ENCODE results near the gene POLE2.

The POLE2 gene

GRCh38 chr14:49614196-49614595 lies 73.8 kb downstream of the POLE2 start:
- no peak overlapping the region for H2BK120ac ChIP-seq (ENCODE audit: low read depth, low read length)
- H3K4me1 ChIP-seq (ENCODE audit: control insufficient read depth, insufficient read depth, low read depth, low read length) = peaks cover 1% of the 10 kb centered on the region
- H3K27me3 ChIP-seq (ENCODE audit: control insufficient read depth in 1 of 2, insufficient read depth in 1 of 2, low read length in 2 of 2) = no peaks in the 10 kb centered on the region
- H2AK5ac ChIP-seq (ENCODE audit: low read length, severe bottlenecking) = no peak overlapping the region
- no peak overlapping the region for H3K9ac ChIP-seq (ENCODE audit: low read length)
- H3K4me2 ChIP-seq (ENCODE audit: low read length, poor library complexity, severe bottlenecking) = no peak overlapping the region
- H2AFZ ChIP-seq (ENCODE audit: low read depth, low read length) = no peak overlapping the region
- H3K14ac ChIP-seq (ENCODE audit: low read length in 2 of 2) = no peak overlapping the region
- H3K23ac ChIP-seq (ENCODE audit: low read length in 2 of 2) = no peak overlapping the region
- H3K4ac ChIP-seq (ENCODE audit: low read depth in 1 of 2, low read length in 2 of 2) = no peak overlapping the region
- H3K79me1 ChIP-seq (replicated peaks; ENCODE audit: low read length, poor library complexity, severe bottlenecking) = peaks cover 7% of the 10 kb centered on the region
- no peak overlapping the region for H3K4me3 ChIP-seq (ENCODE audit: insufficient read depth in 1 of 2, low read depth in 1 of 2, low read length in 2 of 2)
- WGBS = 100% methylated on average over 1 of the region's 2 CpGs
- no peak overlapping the region for H2BK12ac ChIP-seq (ENCODE audit: low read length in 2 of 2)
- no peak overlapping the region for H4K8ac ChIP-seq (ENCODE audit: low read length)
- no peak overlapping the region for H2BK5ac ChIP-seq (ENCODE audit: low read depth, low read length, poor library complexity, severe bottlenecking)
- no peak overlapping the region for H4K91ac ChIP-seq (ENCODE audit: low read length)
- no peak overlapping the region for H3K27ac ChIP-seq (ENCODE audit: low read length, poor library complexity, severe bottlenecking)
- DNase-seq = no peak
- H3K18ac ChIP-seq (ENCODE audit: low read depth in 1 of 2, low read length in 2 of 2) = no peak overlapping the region
- H3K36me3 ChIP-seq (ENCODE audit: control insufficient read depth in 1 of 2, insufficient read depth in 2 of 2, low read depth in 1 of 2, low read length in 2 of 2) = peaks cover 2 to 28% of the 10 kb centered on the region in 2 experiments
- no peak overlapping the region for H2BK15ac ChIP-seq (ENCODE audit: low read depth, poor library complexity, severe bottlenecking)
- H3K9me3 ChIP-seq (ENCODE audit: control insufficient read depth, low read length) = no peaks in the 10 kb centered on the region

- no peak overlapping the region for H3K23ac ChIP-seq (ENCODE audit: low read length in 2 of 2)
- H3K79me1 ChIP-seq (replicated peaks; ENCODE audit: low read length, poor library complexity, severe bottlenecking) = peaks cover 8% of the 10 kb centered on the region
- H3K4me3 ChIP-seq (ENCODE audit: insufficient read depth in 1 of 2, low read depth in 1 of 2, low read length in 2 of 2) = no peak overlapping the region
- H2BK120ac ChIP-seq (ENCODE audit: low read depth, low read length) = no peak overlapping the region
- no peak overlapping the region for H3K9ac ChIP-seq (ENCODE audit: low read length)
- no peaks in the 10 kb centered on the region for H3K4me1 ChIP-seq (ENCODE audit: control insufficient read depth, insufficient read depth, low read depth, low read length)
- no peak overlapping the region for H3K27ac ChIP-seq (ENCODE audit: low read length, poor library complexity, severe bottlenecking)
- H3K14ac ChIP-seq (ENCODE audit: low read length in 2 of 2) = no peak overlapping the region
- WGBS = 96% methylated on average over 8 of the region's 8 CpGs
- H3K4me2 ChIP-seq (ENCODE audit: low read length, poor library complexity, severe bottlenecking) = no peak overlapping the region
- H4K8ac ChIP-seq (ENCODE audit: low read length) = no peak overlapping the region
- DNase-seq = no peak
- H3K9me3 ChIP-seq (ENCODE audit: control insufficient read depth, low read length) = no peaks in the 10 kb centered on the region
- H2BK12ac ChIP-seq (ENCODE audit: low read length in 2 of 2) = no peak overlapping the region
- H3K36me3 ChIP-seq (ENCODE audit: control insufficient read depth in 1 of 2, insufficient read depth in 2 of 2, low read depth in 1 of 2, low read length in 2 of 2) = peaks cover 2 to 17% of the 10 kb centered on the region in 2 experiments
- no peak overlapping the region for H2AK5ac ChIP-seq (ENCODE audit: low read length, severe bottlenecking)
- H3K4ac ChIP-seq (ENCODE audit: low read depth in 1 of 2, low read length in 2 of 2) = no peak overlapping the region
- no peak overlapping the region for H2BK15ac ChIP-seq (ENCODE audit: low read depth, poor library complexity, severe bottlenecking)
- no peaks in the 10 kb centered on the region for H3K27me3 ChIP-seq (ENCODE audit: control insufficient read depth in 1 of 2, insufficient read depth in 1 of 2, low read length in 2 of 2)
- H2BK5ac ChIP-seq (ENCODE audit: low read depth, low read length, poor library complexity, severe bottlenecking) = no peak overlapping the region
- no peak overlapping the region for H2AFZ ChIP-seq (ENCODE audit: low read depth, low read length)
- H4K91ac ChIP-seq (ENCODE audit: low read length) = no peak overlapping the region
- H3K18ac ChIP-seq (ENCODE audit: low read depth in 1 of 2, low read length in 2 of 2) = no peak overlapping the region
These were observed 75.3 kb downstream of the POLE2 start for GRCh38 chr14:49612671-49613070.

GRCh38 chr14:49612251-49612650 lies 75.8 kb downstream of the POLE2 start:
- H2BK120ac ChIP-seq (ENCODE audit: low read depth, low read length) = no peak overlapping the region
- H2AK5ac ChIP-seq (ENCODE audit: low read length, severe bottlenecking) = no peak overlapping the region
- no peaks in the 10 kb centered on the region for H3K27me3 ChIP-seq (ENCODE audit: control insufficient read depth in 1 of 2, insufficient read depth in 1 of 2, low read length in 2 of 2)
- peaks cover 10% of the 10 kb centered on the region for H3K79me1 ChIP-seq (replicated peaks; ENCODE audit: low read length, poor library complexity, severe bottlenecking)
- no peak overlapping the region for H3K4me2 ChIP-seq (ENCODE audit: low read length, poor library complexity, severe bottlenecking)
- no peak overlapping the region for H2BK12ac ChIP-seq (ENCODE audit: low read length in 2 of 2)
- DNase-seq = no peak
- no peak overlapping the region for H4K8ac ChIP-seq (ENCODE audit: low read length)
- H3K9me3 ChIP-seq (ENCODE audit: control insufficient read depth, low read length) = no peaks in the 10 kb centered on the region
- no peak overlapping the region for H2BK5ac ChIP-seq (ENCODE audit: low read depth, low read length, poor library complexity, severe bottlenecking)
- H3K27ac ChIP-seq (ENCODE audit: low read length, poor library complexity, severe bottlenecking) = no peak overlapping the region
- H3K36me3 ChIP-seq (ENCODE audit: control insufficient read depth in 1 of 2, insufficient read depth in 2 of 2, low read depth in 1 of 2, low read length in 2 of 2) = peaks cover 2 to 17% of the 10 kb centered on the region in 2 experiments
- WGBS = 100% methylated on average over 2 of the region's 4 CpGs
- H3K4me3 ChIP-seq (ENCODE audit: insufficient read depth in 1 of 2, low read depth in 1 of 2, low read length in 2 of 2) = no peak overlapping the region
- H3K4me1 ChIP-seq (ENCODE audit: control insufficient read depth, insufficient read depth, low read depth, low read length) = no peaks in the 10 kb centered on the region
- no peak overlapping the region for H3K4ac ChIP-seq (ENCODE audit: low read depth in 1 of 2, low read length in 2 of 2)
- no peak overlapping the region for H3K18ac ChIP-seq (ENCODE audit: low read depth in 1 of 2, low read length in 2 of 2)
- H2AFZ ChIP-seq (ENCODE audit: low read depth, low read length) = no peak overlapping the region
- H3K23ac ChIP-seq (ENCODE audit: low read length in 2 of 2) = no peak overlapping the region
- no peak overlapping the region for H4K91ac ChIP-seq (ENCODE audit: low read length)
- H3K9ac ChIP-seq (ENCODE audit: low read length) = no peak overlapping the region
- H3K14ac ChIP-seq (ENCODE audit: low read length in 2 of 2) = no peak overlapping the region
- H2BK15ac ChIP-seq (ENCODE audit: low read depth, poor library complexity, severe bottlenecking) = no peak overlapping the region

- H3K4me3 ChIP-seq (ENCODE audit: insufficient read depth in 1 of 2, low read depth in 1 of 2, low read length in 2 of 2) = no peak overlapping the region
- H3K4ac ChIP-seq (ENCODE audit: low read depth in 1 of 2, low read length in 2 of 2) = no peak overlapping the region
- no peaks in the 10 kb centered on the region for H3K9me3 ChIP-seq (ENCODE audit: control insufficient read depth, low read length)
- H2BK12ac ChIP-seq (ENCODE audit: low read length in 2 of 2) = no peak overlapping the region
- no peak overlapping the region for H2BK120ac ChIP-seq (ENCODE audit: low read depth, low read length)
- no peak overlapping the region for H3K23ac ChIP-seq (ENCODE audit: low read length in 2 of 2)
- H4K8ac ChIP-seq (ENCODE audit: low read length) = no peak overlapping the region
- no peak overlapping the region for H3K27ac ChIP-seq (ENCODE audit: low read length, poor library complexity, severe bottlenecking)
- H3K4me2 ChIP-seq (ENCODE audit: low read length, poor library complexity, severe bottlenecking) = no peak overlapping the region
- H3K27me3 ChIP-seq (ENCODE audit: control insufficient read depth in 1 of 2, insufficient read depth in 1 of 2, low read length in 2 of 2) = no peaks in the 10 kb centered on the region
- peaks cover 6 to 32% of the 10 kb centered on the region in 2 experiments for H3K36me3 ChIP-seq (ENCODE audit: control insufficient read depth in 1 of 2, insufficient read depth in 2 of 2, low read depth in 1 of 2, low read length in 2 of 2)
- WGBS = 90% methylated on average over 6 of the region's 6 CpGs
- H2AK5ac ChIP-seq (ENCODE audit: low read length, severe bottlenecking) = no peak overlapping the region
- no peak overlapping the region for H3K14ac ChIP-seq (ENCODE audit: low read length in 2 of 2)
- peaks cover 21% of the 10 kb centered on the region for H3K79me1 ChIP-seq (replicated peaks; ENCODE audit: low read length, poor library complexity, severe bottlenecking)
- no peak overlapping the region for H2BK15ac ChIP-seq (ENCODE audit: low read depth, poor library complexity, severe bottlenecking)
- H3K18ac ChIP-seq (ENCODE audit: low read depth in 1 of 2, low read length in 2 of 2) = no peak overlapping the region
- no peak overlapping the region for H2BK5ac ChIP-seq (ENCODE audit: low read depth, low read length, poor library complexity, severe bottlenecking)
- no peak overlapping the region for H4K91ac ChIP-seq (ENCODE audit: low read length)
- DNase-seq = no peak
- H3K4me1 ChIP-seq (ENCODE audit: control insufficient read depth, insufficient read depth, low read depth, low read length) = no peaks in the 10 kb centered on the region
- H2AFZ ChIP-seq (ENCODE audit: low read depth, low read length) = no peak overlapping the region
- no peak overlapping the region for H3K9ac ChIP-seq (ENCODE audit: low read length)
These were observed 80.4 kb downstream of the POLE2 start for GRCh38 chr14:49607583-49607982.

Measured in mesenchymal stem cell (in vitro differentiated cells and primary cell).